Left colon (tissue), 2 donors: ENCODE data around the gene CPA4. TPM values are rescaled to one million over a fixed set of nuclear protein-coding genes. Genes with fewer than 3 reads are reported as not detected.
"Not testable (repeated sequence)": the region's sequence is repeated elsewhere in the genome, so short reads cannot be mapped to it uniquely, and the experiment has no call there.

ENCODE experiments used
- ATAC-seq: fragments of 200-7000 bp; cut with Tn5 transposase; one replicate; pipeline ENCODE4 v1.9.1; 2020; ENCODE audit warnings: mild to moderate bottlenecking, moderate library complexity
- DNase-seq, 2 donors: peaks; one replicate each; pipeline ENCODE4 v3.0.0-alpha.2; 2020
- intact Hi-C, 2 donors: fragments of 100-400 bp; cut with DNase I in 1 of 2; cut with micrococcal nuclease in 1 of 2; formaldehyde crosslinking; loops; one replicate each; pipeline versions ENCODE4 v1.11.2 to v1.14.0; 2022; cut with DNase I, micrococcal nuclease
- total RNA-seq, 2 donors: library from RNA; stranded (reverse); fragmentation: NEBNext Ultra II Directional; extraction: Animal tissue kit (Norgen Biotek cat#: 25700); gene quantifications; one replicate each; pipeline ENCODE4 v1.2.1, GENCODE V29; 2021
- donor health status: DM: no; HTN: no; CAD: no.
- donor health status: DM: yes; HTN: yes; CAD: no.

Gene CPA4
- total RNA-seq, 2 donors from 2014 or later = not detected

- intact Hi-C loops = no loop called here
- no peak for ATAC-seq
Measured at GRCh38 chr7:130296221-130296951, 3.4 kb downstream of the CPA4 start.

DNA sequence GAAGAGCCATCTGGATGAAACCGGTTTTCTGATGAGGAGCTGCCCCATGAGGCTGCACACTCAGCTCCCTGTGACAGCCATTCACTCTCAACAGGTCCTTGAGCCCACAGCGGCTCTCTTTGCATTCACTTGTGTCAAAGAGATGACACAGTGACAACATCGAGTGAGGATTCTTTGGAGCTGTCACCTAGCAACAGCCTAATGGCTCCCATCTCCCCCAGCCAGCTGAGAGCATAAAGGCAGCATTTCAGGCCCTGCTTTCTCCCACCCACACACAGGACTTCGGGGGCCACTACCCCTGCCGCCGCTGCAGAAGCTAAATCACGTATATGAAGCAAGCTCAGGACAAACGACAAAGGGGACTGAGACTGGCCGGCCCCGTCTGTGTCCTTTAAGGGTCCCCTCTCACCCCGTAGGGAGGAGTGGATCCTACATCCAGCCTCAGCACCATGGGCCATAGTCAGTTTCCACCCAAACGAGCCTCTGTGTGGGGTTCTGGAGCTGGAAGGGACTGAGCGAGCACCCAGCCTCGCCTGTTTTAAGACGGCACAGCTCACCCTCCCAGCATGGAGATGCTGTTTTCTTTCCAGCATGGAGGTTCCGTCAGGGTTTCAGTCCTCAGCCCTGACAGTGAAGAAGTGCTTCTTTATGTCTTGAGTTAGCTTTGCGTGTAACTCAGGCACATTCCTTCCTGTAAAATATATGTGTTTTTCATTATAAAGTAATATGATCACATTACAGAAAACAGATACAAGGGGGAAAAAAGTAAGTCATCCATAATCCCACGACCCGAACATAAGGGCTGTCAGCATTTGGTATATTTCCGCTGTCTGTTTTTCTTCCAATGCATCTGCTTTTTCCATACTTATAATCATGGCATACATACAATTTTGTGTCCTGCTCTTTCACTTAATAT, 4.9 kb downstream of the CPA4 start:
- ATAC-seq = no peak
- intact Hi-C loops = no loop called here
- DNase-seq = no peak

More at GRCh38 chr7:130296221-130296951, 3.4 kb downstream of the CPA4 start:
- no peak for DNase-seq

- no peak for DNase-seq
- ATAC-seq = peak; percentile 66
- intact Hi-C loops = no loop called here
Measured at GRCh38 chr7:130298544-130299326, 5.8 kb downstream of the CPA4 start.

DNA sequence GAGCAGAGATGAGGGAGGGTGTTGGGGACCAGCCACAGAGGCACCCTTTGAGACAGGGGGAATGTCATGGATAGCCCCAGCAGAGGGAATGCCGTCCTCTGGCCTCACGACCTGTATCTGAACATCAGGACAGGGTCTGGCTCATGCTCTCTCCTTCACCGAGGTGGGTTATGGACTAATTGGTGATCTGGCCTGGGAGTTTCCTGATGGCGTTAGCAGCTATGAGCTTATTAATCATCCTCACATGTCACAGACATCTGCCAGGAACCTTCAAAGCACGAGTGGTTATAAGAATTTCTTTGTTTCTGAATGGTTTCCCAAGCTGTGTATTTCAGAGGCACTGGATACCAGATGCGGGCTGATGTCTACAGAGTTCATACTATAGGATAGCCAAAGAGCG, 6.9 kb downstream of the CPA4 start:
- intact Hi-C loops = no loop called here
- DNase-seq = no peak
- ATAC-seq = no peak

DNA sequence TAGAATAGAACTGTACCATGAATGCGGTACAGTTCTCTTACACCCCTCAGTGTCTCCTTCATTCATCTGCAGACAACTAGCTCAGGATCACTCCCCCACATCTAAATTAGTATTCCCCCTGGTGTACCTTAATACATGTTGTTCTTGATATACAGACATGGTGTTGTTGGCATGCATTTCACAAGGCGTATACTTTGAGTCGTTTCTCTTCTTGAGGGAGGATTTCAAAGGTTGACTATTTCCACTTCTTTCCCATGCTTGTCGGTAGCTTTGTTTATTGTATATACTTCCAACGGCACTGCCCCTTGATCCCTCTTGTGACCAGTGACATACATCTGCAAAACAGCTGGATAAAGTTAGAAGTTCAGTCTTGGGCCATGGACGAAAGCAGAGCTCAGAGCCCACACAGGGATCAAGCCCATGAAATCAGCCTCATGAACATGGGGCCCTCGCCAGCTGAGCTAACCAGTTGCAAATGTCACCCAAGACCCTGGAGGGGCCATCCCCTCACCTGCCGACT, 8.6 kb downstream of the CPA4 start:
- DNase-seq (no peak), ATAC-seq (no peak)
- intact Hi-C loops = no loop called here

GRCh38 chr7:130302649-130303048, 9.7 kb downstream of the CPA4 start:
- intact Hi-C loops = no loop called here
- DNase-seq (no peak), ATAC-seq (no peak)

DNA sequence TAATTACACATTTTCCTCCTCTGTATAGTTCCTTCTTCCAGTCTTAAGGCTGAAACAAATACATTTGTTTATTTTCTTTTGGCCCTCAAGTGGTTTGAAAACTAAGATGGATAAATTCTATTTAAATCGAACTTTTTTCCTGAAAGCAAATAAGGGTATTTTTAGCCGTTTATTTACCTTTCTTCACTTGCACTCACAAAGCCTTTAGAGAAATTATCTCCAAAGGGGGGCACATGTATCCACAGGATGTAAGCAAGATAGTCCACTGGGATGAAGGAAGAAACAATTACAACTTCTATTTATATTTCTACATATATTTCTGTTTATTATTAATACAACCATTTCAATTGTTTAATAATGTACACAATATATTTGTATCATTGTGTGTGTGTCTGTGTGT, 10.2 kb downstream of the CPA4 start:
- intact Hi-C loops = no loop called here
- DNase-seq (no peak), ATAC-seq (no peak)

DNA sequence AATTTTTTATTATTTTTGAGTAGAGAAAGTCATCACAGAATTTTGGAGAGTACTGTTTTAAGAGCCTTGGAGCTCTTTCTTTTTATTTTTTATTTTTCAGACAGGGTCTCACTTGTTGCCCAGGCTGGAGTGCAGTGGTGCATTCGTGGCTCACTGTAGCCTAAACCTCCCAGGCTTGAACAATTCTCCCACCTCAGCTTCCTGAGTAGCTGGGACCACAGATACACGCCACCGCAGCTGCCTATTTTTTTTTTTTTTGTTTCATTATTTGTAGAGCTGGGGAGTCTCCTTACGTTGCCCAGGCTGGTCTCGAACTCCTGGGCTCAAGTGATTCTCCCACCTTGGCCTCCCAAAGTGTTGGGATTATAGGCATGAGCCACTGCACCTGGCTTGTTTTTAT, 10.6 kb downstream of the CPA4 start:
- DNase-seq (no peak), ATAC-seq (no peak)
- intact Hi-C loops = no loop called here

- DNase-seq = no peak
- intact Hi-C loops = no loop called here
Measured at GRCh38 chr7:130303982-130304381, 11.0 kb downstream of the CPA4 start.

DNA sequence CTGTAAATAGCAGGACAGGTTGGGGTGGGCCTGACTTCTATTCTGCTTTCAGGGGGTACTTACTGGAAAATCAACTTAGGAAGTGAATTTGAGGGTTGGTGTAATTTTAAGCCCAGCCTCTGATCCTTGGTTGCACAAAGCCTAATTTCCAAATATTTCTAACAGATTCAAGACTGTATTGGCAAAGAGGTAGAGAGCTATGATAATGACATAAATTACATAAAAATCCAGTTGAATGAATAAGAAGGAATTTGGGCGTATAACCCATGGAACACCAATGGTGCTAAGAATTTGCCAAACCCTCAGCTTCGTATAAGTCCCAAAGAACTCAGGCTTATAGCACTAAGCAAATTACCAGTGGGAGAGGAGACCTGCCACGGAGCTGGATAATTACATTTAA, 11.9 kb downstream of the CPA4 start:
- intact Hi-C loops = no loop called here
- DNase-seq (no peak), ATAC-seq (no peak)

More at GRCh38 chr7:130303982-130304381, 11.0 kb downstream of the CPA4 start:
- no peak for ATAC-seq

DNA sequence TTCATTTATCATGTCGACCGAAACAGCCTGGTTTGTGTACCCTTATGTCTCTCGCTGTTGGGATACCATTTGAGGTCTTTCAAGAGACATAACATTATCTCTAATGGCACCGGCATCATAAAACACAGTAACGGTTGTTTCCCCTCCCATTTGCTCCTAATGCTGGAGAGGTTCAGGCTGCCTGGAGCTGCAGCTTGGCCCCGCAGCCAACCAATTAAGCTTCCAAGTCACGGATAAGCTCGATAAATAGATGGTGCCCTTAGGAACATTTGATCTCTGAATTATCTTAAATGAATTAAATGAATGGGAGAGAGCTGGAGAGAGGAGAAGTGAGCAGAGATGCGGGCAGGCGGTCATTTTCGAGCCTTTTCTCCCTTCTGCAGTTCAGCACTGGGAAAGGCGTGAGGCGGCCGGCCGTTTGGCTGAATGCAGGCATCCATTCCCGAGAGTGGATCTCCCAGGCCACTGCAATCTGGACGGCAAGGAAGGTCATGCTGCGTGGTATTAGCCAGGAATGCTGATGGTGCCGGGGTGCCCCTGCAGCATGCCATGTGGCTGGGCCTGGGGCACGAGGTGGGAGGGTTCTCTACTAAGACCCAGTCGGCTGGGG, 12.6 kb downstream of the CPA4 start:
- intact Hi-C loops = no loop called here
- ATAC-seq (no peak), DNase-seq (no peak)

- no peak for ATAC-seq
- intact Hi-C loops = no loop called here
- no peak for DNase-seq
Measured at GRCh38 chr7:130309986-130310385, 17.0 kb downstream of the CPA4 start.

- DNase-seq (no peak), ATAC-seq (no peak)
- intact Hi-C loops = no loop called here
Measured at GRCh38 chr7:130314305-130314704, 21.3 kb downstream of the CPA4 start.

DNA sequence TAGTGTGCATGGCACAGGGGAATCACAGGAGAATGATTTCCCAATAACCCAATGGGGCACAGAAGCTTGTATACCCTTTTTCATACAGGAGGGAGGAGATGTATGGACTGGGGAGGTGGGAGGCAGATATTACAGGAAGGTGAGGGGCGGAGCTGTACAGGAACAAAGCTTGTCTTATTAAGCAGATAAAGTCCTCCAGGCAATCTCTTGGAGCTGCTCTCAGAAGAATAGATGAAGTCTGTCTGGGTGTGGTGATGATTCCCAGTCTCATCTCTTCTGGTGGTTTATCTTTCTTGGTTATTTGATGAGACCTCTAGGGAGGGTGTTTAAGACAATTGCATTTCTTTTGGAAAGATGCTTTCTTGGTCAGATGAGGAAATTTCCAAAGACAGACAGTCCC, 26.6 kb downstream of the CPA4 start:
- intact Hi-C loops = no loop called here
- DNase-seq (no peak), ATAC-seq (no peak)

DNA sequence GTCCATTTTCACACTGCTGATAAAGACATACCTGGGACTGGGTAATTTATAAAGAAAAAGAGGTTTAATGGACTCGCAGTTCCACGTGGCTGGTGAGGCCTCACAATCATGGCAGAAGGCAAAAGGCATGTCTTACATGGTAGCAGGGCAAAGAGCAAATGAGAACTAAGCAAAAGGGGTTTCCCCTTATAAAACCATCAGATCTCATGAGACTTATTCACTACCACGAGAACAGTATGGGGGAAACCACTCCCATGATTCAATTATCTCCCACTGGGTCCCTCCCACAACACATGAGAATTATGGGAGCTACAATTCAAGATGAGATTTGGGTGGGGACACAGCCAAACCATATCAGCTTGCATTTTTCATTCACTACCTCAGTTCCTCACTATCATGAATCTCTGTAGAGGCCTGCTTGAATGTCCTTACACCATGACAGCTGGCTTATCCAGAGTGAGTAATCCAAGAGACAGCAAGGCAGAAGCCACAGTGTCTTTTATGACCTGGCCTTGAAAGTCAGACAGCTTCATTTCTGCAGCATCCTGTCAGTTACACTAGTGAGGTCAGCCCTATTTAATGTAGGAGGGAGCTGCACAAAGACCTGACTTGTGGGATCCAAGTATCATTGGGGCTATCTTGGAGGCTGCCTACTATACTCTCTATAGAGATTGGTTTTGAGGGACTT, 28.7 kb downstream of the CPA4 start:
- intact Hi-C loops, DNase-seq, ATAC-seq: not testable (repeated sequence)

DNA sequence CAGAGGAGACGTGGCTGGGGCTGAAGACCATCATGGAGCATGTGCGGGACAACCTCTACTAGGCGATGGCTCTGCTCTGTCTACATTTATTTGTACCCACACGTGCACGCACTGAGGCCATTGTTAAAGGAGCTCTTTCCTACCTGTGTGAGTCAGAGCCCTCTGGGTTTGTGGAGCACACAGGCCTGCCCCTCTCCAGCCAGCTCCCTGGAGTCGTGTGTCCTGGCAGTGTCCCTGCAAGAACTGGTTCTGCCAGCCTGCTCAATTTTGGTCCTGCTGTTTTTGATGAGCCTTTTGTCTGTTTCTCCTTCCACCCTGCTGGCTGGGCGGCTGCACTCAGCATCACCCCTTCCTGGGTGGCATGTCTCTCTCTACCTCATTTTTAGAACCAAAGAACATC, 29.7 kb downstream of the CPA4 start:
- intact Hi-C loops = no loop called here
- no peak for DNase-seq
- ATAC-seq = no peak

GRCh38 chr7:130324306-130324943, 31.5 kb downstream of the CPA4 start:
- DNase-seq = no peak
- intact Hi-C loops = no loop called here
- ATAC-seq = no peak

GRCh38 chr7:130329681-130330080, 36.7 kb downstream of the CPA4 start:
- DNase-seq (no peak), ATAC-seq (no peak)
- intact Hi-C loops = no loop called here
